Left ventricle myocardium inferior (tissue), 1 donor: Measurements from ENCODE around the gene LDLRAD4. TPM values are rescaled to one million over a fixed set of nuclear protein-coding genes. Genes with fewer than 3 reads are reported as not detected.

Experiments used
- DNase-seq: peaks from one replicate; pipeline ENCODE4 v3.0.0-alpha.2; 2020
- H3K27ac ChIP-seq: fragments of 200-600 bp; replicated peaks from 2 replicates; pipeline ENCODE4 v1.8.0; 2021
- H3K27me3 ChIP-seq: fragments of 200-600 bp; 2 replicates; pipeline ENCODE4 v1.8.0; 2021; ENCODE audit warnings: low read depth
- H3K36me3 ChIP-seq: fragments of 200-600 bp; 2 replicates; pipeline ENCODE4 v1.8.0; 2021
- H3K4me1 ChIP-seq: fragments of 200-600 bp; 2 replicates; pipeline ENCODE4 v1.8.0; 2021
- H3K4me3 ChIP-seq: fragments of 200-600 bp; 2 replicates; pipeline ENCODE4 v1.8.0; 2021; ENCODE audit warnings: mild to moderate bottlenecking, moderate library complexity
- H3K9me3 ChIP-seq: fragments of 200-600 bp; replicated peaks from 2 replicates; pipeline ENCODE4 v1.8.0; 2021
- intact Hi-C: fragments of 100-400 bp; cut with micrococcal nuclease; formaldehyde crosslinking; loops from one replicate; pipeline ENCODE4 v1.11.0; 2022
- total RNA-seq: library from RNA; stranded (reverse); fragmentation: NEBNext Ultra II Directional; extraction: Animal tissue kit (Norgen Biotek cat#: 25700); gene quantifications from one replicate; pipeline ENCODE4 v1.2.1, GENCODE V29; 2021
- TF ChIP-seq, protein P1 (sequence below): fragments of 200-600 bp; IDR thresholded peaks from 2 replicates; pipeline ENCODE4 v1.8.0; 2021; ENCODE audit warnings: antibody characterized with exemption, mild to moderate bottlenecking, borderline replicate concordance
- donor health status: DM: no; HTN: yes; CAD: no; lungs with severe emphysema.

The LDLRAD4 gene
- total RNA-seq, 1 donor from 2014 or later = 43.3 TPM

DNA sequence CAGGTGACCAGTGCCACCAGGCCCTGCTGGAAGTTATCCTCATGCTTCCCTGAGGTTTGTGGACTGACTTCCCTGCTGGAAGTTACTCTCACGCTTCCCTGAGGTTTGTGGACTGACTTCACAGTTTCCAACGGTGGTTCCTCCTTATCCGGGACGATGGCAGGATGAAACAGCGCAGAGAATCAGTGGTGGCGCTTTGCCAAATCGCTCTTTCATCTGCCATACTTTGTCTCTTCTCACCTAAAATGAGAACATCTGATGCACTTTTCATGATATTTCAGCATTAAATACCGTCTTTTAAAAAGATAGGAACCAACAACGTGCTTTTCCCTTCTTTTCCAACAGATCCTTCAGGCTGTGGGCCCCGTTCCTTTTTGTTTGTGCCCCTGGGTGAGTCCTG is 183.3 kb downstream of the LDLRAD4 start:
- Histone ChIP-seq H3K4me3 (no peak overlapping the region), H3K36me3 (peaks cover 4% of the 10 kb centered on the region), H3K4me1 (peaks cover 25% of the 10 kb centered on the region), H3K27ac (no peak overlapping the region), H3K27me3 (no peaks in the 10 kb centered on the region), H3K9me3 (no peaks in the 10 kb centered on the region)
- intact Hi-C loops = no loop called here
- TF ChIP-seq, protein P1, sequence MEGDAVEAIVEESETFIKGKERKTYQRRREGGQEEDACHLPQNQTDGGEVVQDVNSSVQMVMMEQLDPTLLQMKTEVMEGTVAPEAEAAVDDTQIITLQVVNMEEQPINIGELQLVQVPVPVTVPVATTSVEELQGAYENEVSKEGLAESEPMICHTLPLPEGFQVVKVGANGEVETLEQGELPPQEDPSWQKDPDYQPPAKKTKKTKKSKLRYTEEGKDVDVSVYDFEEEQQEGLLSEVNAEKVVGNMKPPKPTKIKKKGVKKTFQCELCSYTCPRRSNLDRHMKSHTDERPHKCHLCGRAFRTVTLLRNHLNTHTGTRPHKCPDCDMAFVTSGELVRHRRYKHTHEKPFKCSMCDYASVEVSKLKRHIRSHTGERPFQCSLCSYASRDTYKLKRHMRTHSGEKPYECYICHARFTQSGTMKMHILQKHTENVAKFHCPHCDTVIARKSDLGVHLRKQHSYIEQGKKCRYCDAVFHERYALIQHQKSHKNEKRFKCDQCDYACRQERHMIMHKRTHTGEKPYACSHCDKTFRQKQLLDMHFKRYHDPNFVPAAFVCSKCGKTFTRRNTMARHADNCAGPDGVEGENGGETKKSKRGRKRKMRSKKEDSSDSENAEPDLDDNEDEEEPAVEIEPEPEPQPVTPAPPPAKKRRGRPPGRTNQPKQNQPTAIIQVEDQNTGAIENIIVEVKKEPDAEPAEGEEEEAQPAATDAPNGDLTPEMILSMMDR = no peak
- no peak for DNase-seq

DNA sequence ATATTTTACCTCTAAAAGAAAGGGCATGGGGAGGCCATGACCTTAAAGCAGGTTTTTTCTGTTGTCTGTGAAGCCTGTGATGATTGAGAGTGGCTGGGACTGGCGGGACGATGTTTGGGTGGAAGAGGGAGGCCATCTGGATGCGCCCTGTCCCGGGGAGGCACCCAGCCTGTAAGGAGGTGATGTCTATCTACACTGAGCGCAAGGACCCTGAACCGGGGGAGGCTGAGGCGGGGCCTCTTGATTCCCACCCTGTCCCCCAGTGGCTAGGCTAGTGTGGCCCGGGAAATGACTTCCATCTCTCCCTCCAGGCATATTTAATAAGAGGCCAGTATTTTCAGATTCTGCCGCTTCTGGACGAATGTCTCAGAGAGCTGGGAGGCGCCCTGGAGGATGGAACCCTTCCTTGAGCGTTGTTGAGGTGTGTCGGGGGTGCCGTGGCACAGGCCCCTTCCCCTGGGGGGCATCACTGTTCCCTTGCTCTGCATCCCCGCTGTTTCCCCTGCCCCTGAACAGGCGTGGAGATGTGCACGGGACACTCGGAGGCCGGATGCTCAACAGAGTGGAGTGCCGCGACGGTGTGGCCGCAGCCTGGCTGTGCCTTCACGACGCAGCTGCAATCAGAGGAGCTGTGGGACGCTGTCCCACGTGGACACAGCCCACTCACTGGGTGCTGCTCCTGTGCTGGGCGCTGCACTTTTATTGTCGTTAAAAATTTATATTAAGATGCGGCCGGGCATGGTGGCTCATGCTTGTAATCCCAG is 185.4 kb downstream of the LDLRAD4 start:
- DNase-seq = no peak
- Histone ChIP-seq H3K27me3 (no peaks in the 10 kb centered on the region), H3K4me3 (no peak overlapping the region), H3K36me3 (no peaks in the 10 kb centered on the region), H3K27ac (no peak overlapping the region), H3K4me1 (peaks cover 25% of the 10 kb centered on the region), H3K9me3 (no peaks in the 10 kb centered on the region)
- intact Hi-C loops = no loop called here
- TF ChIP-seq, protein P1 = no peak

DNA sequence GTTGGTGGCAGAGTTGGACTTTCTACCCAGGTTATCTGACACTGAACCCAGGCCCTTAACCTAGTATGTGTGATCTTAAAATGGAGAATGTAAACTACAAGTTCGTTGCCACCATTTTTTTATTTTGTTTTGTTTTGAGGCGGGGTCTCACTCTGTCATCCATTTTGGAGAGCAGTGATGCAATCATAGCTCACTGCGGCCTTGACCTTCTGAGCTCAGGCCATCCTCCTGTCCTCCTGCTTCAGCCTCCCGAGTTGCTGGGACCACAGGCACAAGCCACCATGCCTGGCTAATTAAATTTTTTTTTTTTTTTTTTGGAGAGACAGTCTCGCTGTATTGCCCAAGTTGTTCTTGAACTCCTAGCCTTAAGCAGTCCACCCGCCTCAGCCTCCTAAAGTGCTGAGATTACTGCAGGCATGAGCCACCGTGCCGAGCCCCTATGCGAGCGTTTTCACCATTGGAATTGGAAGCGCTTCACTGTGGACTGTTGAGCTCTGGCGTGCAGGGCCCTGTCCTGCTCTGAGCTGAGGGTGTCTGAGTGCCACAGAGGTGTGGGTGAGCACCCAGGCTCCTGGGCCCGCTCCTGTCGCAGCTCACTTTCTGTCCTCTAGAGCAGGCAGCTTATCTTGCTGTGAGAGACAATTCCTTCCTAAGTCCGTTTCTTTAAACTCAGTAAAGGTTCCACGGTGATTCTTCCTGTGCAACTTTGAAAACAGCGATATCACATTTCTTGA is 186.9 kb downstream of the LDLRAD4 start:
- Histone ChIP-seq H3K9me3 (no peaks in the 10 kb centered on the region), H3K27ac (no peak overlapping the region), H3K36me3 (no peaks in the 10 kb centered on the region), H3K4me1 (peaks cover 18% of the 10 kb centered on the region), H3K27me3 (no peaks in the 10 kb centered on the region), H3K4me3 (no peak overlapping the region)
- no peak for DNase-seq
- intact Hi-C loops = no loop called here
- TF ChIP-seq, protein P1 = no peak

DNA sequence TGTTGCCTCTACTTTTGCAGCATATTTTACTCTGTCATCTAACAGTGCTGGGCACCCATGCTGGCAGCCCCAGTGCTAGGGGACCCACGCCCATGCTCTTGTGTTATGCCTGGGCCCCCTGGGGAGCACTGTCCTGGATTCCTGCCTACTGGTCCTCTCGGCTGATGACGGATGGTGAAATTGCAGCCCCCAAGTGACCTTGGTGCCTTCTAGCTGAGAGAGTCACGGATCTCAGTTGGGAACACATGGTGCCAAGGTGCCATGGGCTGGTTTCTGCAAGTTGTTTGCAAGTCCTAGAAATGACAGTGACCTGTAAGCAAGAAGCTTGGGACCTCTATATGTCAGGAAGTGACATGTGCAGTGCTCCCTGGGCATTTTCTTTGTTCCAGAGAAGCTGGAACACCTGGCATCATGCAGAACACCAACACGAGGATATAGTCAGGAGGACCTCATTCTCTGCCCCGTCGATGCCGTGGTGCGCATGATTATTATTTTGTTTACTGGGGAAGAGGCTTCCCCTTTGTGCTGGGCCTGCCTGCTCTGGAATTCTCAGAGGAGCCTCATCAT is 187.6 kb downstream of the LDLRAD4 start:
- Histone ChIP-seq H3K36me3 (no peaks in the 10 kb centered on the region), H3K9me3 (no peaks in the 10 kb centered on the region), H3K27ac (no peak overlapping the region), H3K27me3 (no peaks in the 10 kb centered on the region), H3K4me1 (peaks cover 20% of the 10 kb centered on the region), H3K4me3 (no peak overlapping the region)
- TF ChIP-seq, protein P1 = no peak
- intact Hi-C loops = no loop called here
- DNase-seq = no peak

DNA sequence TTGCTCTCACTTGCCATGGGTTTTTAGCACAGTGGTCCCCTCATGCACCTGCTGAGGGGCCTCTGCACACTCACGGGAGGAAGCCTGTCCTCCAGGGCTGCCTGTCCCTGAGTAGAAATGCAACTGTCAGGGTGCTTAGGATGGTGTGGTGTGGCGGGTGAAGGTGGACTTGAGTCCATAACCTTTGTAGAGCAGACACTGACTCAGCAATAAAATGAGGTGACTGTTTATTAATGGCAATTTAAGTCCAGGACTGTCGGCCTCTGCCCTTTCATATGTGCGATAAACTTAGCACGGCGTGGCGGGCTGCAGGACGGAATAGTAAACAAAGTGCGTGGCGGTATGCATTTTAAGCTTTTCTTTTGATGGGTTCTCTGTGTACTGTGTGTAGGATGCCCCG is 188.2 kb downstream of the LDLRAD4 start:
- DNase-seq = no peak
- TF ChIP-seq, protein P1 = no peak
- Histone ChIP-seq H3K27me3 (no peaks in the 10 kb centered on the region), H3K4me3 (no peak overlapping the region), H3K27ac (no peak overlapping the region), H3K4me1 (peaks cover 15% of the 10 kb centered on the region), H3K36me3 (no peaks in the 10 kb centered on the region), H3K9me3 (peaks cover 5% of the 10 kb centered on the region)
- intact Hi-C loops = no loop called here
